AG09319 (cell line): ENCODE measurements around the gene ICOS.
"Not testable (repeated sequence)": the region's sequence is repeated elsewhere in the genome, so short reads cannot be mapped to it uniquely, and the experiment has no call there.

Experiments used
- DNase-seq: peaks from one replicate; pipeline ENCODE4 v3.0.0-alpha.2; 2010; ENCODE audit warnings: low read depth; ENCODE audit errors: extremely low read depth
- CTCF ChIP-seq: IDR thresholded peaks from 2 replicates; pipeline ENCODE4 v1.5.1; 2011; ENCODE audit warnings: low read depth, mild to moderate bottlenecking, inconsistent platforms, low read length, moderate library complexity

ICOS gene

GRCh38 chr2:203934711-203935438 lies 1.7 kb upstream of the ICOS start:
- TF ChIP-seq CTCF, result no peak
- DNase-seq, result no peak

- TF ChIP-seq CTCF, result no peak
- no peak for DNase-seq
These were observed 995 bp upstream of the ICOS start for GRCh38 chr2:203935568-203935967.

GRCh38 chr2:203936949-203937348 lies 386 bp downstream of the ICOS start:
- DNase-seq, result no peak
- no peak for TF ChIP-seq CTCF

GRCh38 chr2:203937788-203938187 lies 1.2 kb downstream of the ICOS start:
- no peak for TF ChIP-seq CTCF

GRCh38 chr2:203940039-203940438 lies 3.5 kb downstream of the ICOS start:
- no peak for TF ChIP-seq CTCF
- no peak for DNase-seq

More at GRCh38 chr2:203937788-203938187, 1.2 kb downstream of the ICOS start:
- no peak for DNase-seq

- not testable (repeated sequence) for DNase-seq
These were observed 7.2 kb downstream of the ICOS start for GRCh38 chr2:203943493-203944382.

- no peak for TF ChIP-seq CTCF
- DNase-seq, result no peak
These were observed 12.2 kb downstream of the ICOS start for GRCh38 chr2:203948733-203949132.
